ENCODE results near the gene PPP1R3C. TPM values are rescaled to one million over a fixed set of nuclear protein-coding genes. Genes with fewer than 3 reads are reported as not detected.
A peak's percentile ranks its signal among the peaks of the same experiment; 100 is the strongest.

PPP1R3C gene
- total RNA-seq, 4 donors from 2014 or later = 6.6 to 90.7 (median 65.5) TPM

GRCh38 chr10:91605968-91606367 is 26.9 kb downstream of the PPP1R3C start:
- DNase-seq = no peak
- ATAC-seq = no peak
- intact Hi-C loops (cut with DNase I; ENCODE audit: low total_unique reads) (no loop called here), in situ Hi-C loops (cut with MboI; ENCODE audit: low sequenced_read_pairs in 4 of 4) (no loop called here)
- H3K4me1 ChIP-seq = peaks cover 41 to 42% of the 10 kb centered on the region in 2 donors
- H3K27me3 ChIP-seq = no peaks in the 10 kb centered on the region
- H3K9me3 ChIP-seq = no peaks in the 10 kb centered on the region
- no peaks in the 10 kb centered on the region for H3K36me3 ChIP-seq
- H3K4me3 ChIP-seq = no peak overlapping the region
- TF ChIP-seq CTCF (IDR thresholded peaks at IDR 0.05 in 4 of 5, conservative IDR thresholded peaks at IDR 0.05 in 1 of 5) = no peak
- no peak for TF ChIP-seq POLR2A (IDR thresholded peaks at IDR 0.05)
- H3K27ac ChIP-seq = peak overlapping the region in 1 of 4 donors; percentile 30

DNA sequence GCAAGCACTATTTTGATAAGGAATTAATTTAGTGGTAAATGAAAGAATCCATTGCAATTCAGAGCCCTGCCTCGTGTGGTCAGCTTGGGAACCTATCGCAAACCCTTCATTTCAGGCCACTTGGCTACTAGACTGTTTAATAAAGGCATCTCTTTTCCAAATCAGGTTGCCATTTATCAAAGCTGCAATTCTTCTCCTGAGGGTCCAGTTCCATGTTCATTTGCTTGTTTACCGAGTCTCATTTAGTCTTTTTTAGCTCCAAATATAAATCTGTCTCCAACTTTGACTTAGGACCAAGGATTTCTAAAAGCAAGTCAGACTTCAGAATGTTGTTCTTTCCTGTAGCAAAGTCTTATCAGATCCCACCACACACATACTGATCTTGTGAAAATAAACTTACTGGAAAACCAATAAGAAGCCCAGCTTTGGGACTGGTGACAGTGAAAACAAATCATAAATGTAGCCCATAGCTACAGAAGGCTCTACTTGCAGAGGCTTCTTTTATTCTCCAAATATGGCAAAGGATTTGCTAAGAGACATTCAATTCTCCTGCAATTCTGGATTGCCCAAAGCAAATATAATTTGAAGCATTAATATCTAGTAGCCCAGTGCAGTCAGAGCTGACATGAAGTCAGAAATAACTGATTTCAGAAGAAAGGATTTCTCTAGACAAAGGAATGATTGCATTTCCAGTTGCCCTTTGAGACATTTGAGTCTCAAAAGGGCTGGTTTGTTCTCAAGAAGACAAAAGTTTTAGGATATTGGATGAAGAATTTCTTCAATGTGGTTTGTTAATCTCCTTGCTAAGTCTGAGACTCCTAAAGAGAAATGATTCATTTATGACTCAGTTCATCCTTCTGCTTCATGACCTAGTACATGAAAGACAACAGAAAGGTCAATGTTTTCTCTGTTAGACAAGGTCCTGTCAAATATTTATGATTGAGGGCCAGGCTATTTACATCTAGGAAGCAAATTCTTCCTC is 28.0 kb downstream of the PPP1R3C start:
- Histone ChIP-seq H3K27ac (peak overlapping the region in 3 of 4 donors; percentile 5 to 30 (median 9)), H3K36me3 (no peaks in the 10 kb centered on the region), H3K27me3 (no peaks in the 10 kb centered on the region), H3K4me3 (no peak overlapping the region), H3K4me1 (peaks cover 38 to 39% of the 10 kb centered on the region in 2 donors), H3K9me3 (no peaks in the 10 kb centered on the region)
- TF ChIP-seq POLR2A (IDR thresholded peaks at IDR 0.05) (no peak), CTCF (IDR thresholded peaks at IDR 0.05 in 4 of 5, conservative IDR thresholded peaks at IDR 0.05 in 1 of 5) (peak in 1 of 5 experiments; percentile 8)
- ATAC-seq = no peak
- intact Hi-C loops (cut with DNase I; ENCODE audit: low total_unique reads) = no loop called here
- no peak for DNase-seq
- in situ Hi-C loops (cut with MboI; ENCODE audit: low sequenced_read_pairs in 4 of 4) = no loop called here

- in situ Hi-C loops (cut with MboI; ENCODE audit: low sequenced_read_pairs in 4 of 4) (no loop called here), intact Hi-C loops (cut with DNase I; ENCODE audit: low total_unique reads) (no loop called here)
- Histone ChIP-seq H3K4me1 (peaks cover 33 to 36% of the 10 kb centered on the region in 2 donors), H3K36me3 (no peaks in the 10 kb centered on the region), H3K4me3 (no peak overlapping the region), H3K9me3 (no peaks in the 10 kb centered on the region), H3K27me3 (no peaks in the 10 kb centered on the region), H3K27ac (peak overlapping the region in 1 of 4 donors; percentile 30)
- DNase-seq (no peak), ATAC-seq (no peak)
- TF ChIP-seq POLR2A (IDR thresholded peaks at IDR 0.05) (no peak), CTCF (IDR thresholded peaks at IDR 0.05 in 4 of 5, conservative IDR thresholded peaks at IDR 0.05 in 1 of 5) (no peak)
These were observed 28.9 kb downstream of the PPP1R3C start for GRCh38 chr10:91603931-91604331.

- intact Hi-C loops (cut with DNase I; ENCODE audit: low total_unique reads) = no loop called here
- Histone ChIP-seq H3K27ac (no peak overlapping the region), H3K27me3 (no peaks in the 10 kb centered on the region), H3K9me3 (no peaks in the 10 kb centered on the region), H3K4me1 (peaks cover 34 to 35% of the 10 kb centered on the region in 2 donors), H3K4me3 (no peak overlapping the region), H3K36me3 (no peaks in the 10 kb centered on the region)
- in situ Hi-C loops (cut with MboI; ENCODE audit: low sequenced_read_pairs in 4 of 4) = no loop called here
- DNase-seq (no peak), ATAC-seq (no peak)
- TF ChIP-seq POLR2A (IDR thresholded peaks at IDR 0.05) (no peak), CTCF (IDR thresholded peaks at IDR 0.05 in 4 of 5, conservative IDR thresholded peaks at IDR 0.05 in 1 of 5) (no peak)
These were observed 29.9 kb downstream of the PPP1R3C start for GRCh38 chr10:91602868-91603568.
